ENCODE measurements around the gene DHX58. TPM values are rescaled to one million over a fixed set of nuclear protein-coding genes. Genes with fewer than 3 reads are reported as not detected.

DHX58 gene
- total and polyA plus RNA-seq, 2 donors (not counting 3 experiments of a cell fraction or from before 2014, with no cell fraction given), result 3.1 to 9.0 TPM

- Histone ChIP-seq H3K36me3 (ENCODE audit: control insufficient read depth in 2 of 2, extremely low read depth in 1 of 2, insufficient read depth in 2 of 2, low read length in 2 of 2) (peaks cover 0 to 13% of the 10 kb centered on the region in 2 experiments), H4K20me1 (replicated peaks; ENCODE audit: control insufficient read depth, extremely low read depth, insufficient read depth, low read length) (no peaks in the 10 kb centered on the region), H3K9ac (replicated peaks; ENCODE audit: extremely low read depth, insufficient read depth, low read length) (no peak overlapping the region), H3K79me2 (ENCODE audit: control insufficient read depth, insufficient read depth, low read length) (peaks cover 94% of the 10 kb centered on the region), H3K4me3 (replicated peaks in 1 of 3; ENCODE audit: insufficient read depth in 1 of 3, low read depth in 1 of 3, low read length in 3 of 3) (no peak overlapping the region), H3K4me1 (ENCODE audit: control insufficient read depth, extremely low read depth, insufficient read depth, low read length) (peaks cover 30% of the 10 kb centered on the region), H3K27ac (ENCODE audit: insufficient read depth, low read depth, low read length) (no peak overlapping the region), H3K4me2 (ENCODE audit: insufficient read depth, low read length) (no peak overlapping the region), H3K9me1 (replicated peaks; ENCODE audit: control insufficient read depth, extremely low read depth, insufficient read depth, low read length) (no peaks in the 10 kb centered on the region), H2AFZ (ENCODE audit: low read depth, low read length) (no peak overlapping the region), H3K27me3 (ENCODE audit: control insufficient read depth in 2 of 2, insufficient read depth in 2 of 2, low read length in 2 of 2) (no peaks in the 10 kb centered on the region), H3K9me3 (replicated peaks; ENCODE audit: control insufficient read depth, insufficient read depth, low read length) (no peaks in the 10 kb centered on the region)
- POLR2A ChIA-PET, result no interaction called here
- no peak for DNase-seq (ENCODE audit: low read depth, low spot score)
- FAIRE-seq, result peak; percentile 26
- no peak for TF ChIP-seq GATA2 (IDR thresholded peaks at IDR 0.05; ENCODE audit: insufficient read depth, insufficient read length, low read depth, low read length)
- no peak for TF ChIP-seq MAX (IDR thresholded peaks at IDR 0.05; ENCODE audit: insufficient read depth, insufficient read length)
- no peak for TF ChIP-seq FOS (IDR thresholded peaks at IDR 0.05; ENCODE audit: borderline replicate concordance, insufficient read depth, low read length)
- TF ChIP-seq EZH2 (IDR thresholded peaks at IDR 0.05; ENCODE audit: borderline replicate concordance, low read depth, low read length, severe bottlenecking), result no peak
- no peak for TF ChIP-seq CTCF (IDR thresholded peaks at IDR 0.05; ENCODE audit: extremely low read depth in 1 of 2, insufficient read depth in 1 of 2, low read depth in 1 of 2, low read length in 2 of 2)
- no peak for TF ChIP-seq JUN (IDR thresholded peaks at IDR 0.05; ENCODE audit: borderline replicate concordance, insufficient read depth, insufficient read length, low read depth)
- no peak for TF ChIP-seq POLR2AphosphoS5 (IDR thresholded peaks at IDR 0.05; ENCODE audit: insufficient read depth, low read depth, low read length)
- TF ChIP-seq POLR2A (IDR thresholded peaks at IDR 0.05; ENCODE audit: low read depth, low read length), result no peak
- TF ChIP-seq MYC (IDR thresholded peaks at IDR 0.05; ENCODE audit: low read depth, low read length), result no peak
- CTCF ChIA-PET, result interaction anchor here (1.6 to 2.3 kb wide), 3 partner anchors 15 to 83 kb away, joined by 3 to 6 read pairs (median 6); partner anchors contain the start of gene KAT2A
- BruUV-seq (replicated peaks), result no TSS peak
- intact Hi-C loops (cut with micrococcal nuclease), result loop anchor here (10.0 kb wide), 2 partner anchors 136 to 386 kb away; partner anchors contain the start of gene STAT5B
- dilution Hi-C loops (cut with MboI; ENCODE audit: extremely low pct_ligation_motif_present, low sequenced_read_pairs), result no loop called here
Observed at GRCh38 chr17:42138749-42139492, 26.4 kb upstream of the DHX58 start.

All from endothelial cell of umbilical vein (primary cell).